HEK293T (cell line): ENCODE data around the gene ANKMY1.

Experiments used
- CTCF ChIA-PET: fragments of 350-600 bp; formaldehyde crosslinking; extraction: SDS; loops from one replicate; lab custom pipeline; 2021; ENCODE audit warnings: antibody characterized with exemption, inconsistent platforms; lab: Yijun Ruan, JAX
- POLR2A ChIA-PET: fragments of 350-600 bp; formaldehyde crosslinking; extraction: SDS; loops from one replicate; lab custom pipeline; 2020; ENCODE audit warnings: antibody characterized with exemption, inconsistent platforms; lab: Yijun Ruan, JAX
- DNase-seq: peaks from one replicate; pipeline ENCODE4 v3.0.0; 2012; ENCODE audit warnings: mixed read lengths; ENCODE audit errors: extremely low spot score
- ARNT ChIP-seq: fragments of 450-650 bp; IDR thresholded peaks from 2 replicates; pipeline ENCODE4 v1.6.1; 2017; ENCODE audit warnings: mild to moderate bottlenecking
- BHLHE40 ChIP-seq: fragments of 450-650 bp; IDR thresholded peaks from 2 replicates; pipeline ENCODE4 v1.6.1; 2016; ENCODE audit warnings: mild to moderate bottlenecking, moderate library complexity, borderline replicate concordance
- CTBP1 ChIP-seq: fragments of 450-650 bp; IDR thresholded peaks from 2 replicates; pipeline ENCODE4 v1.6.1; 2016; ENCODE audit warnings: borderline replicate concordance
- ELF4 ChIP-seq: fragments of 450-650 bp; IDR thresholded peaks from 2 replicates; pipeline ENCODE4 v1.6.1; 2017; ENCODE audit warnings: antibody characterized with exemption
- FOXA1 ChIP-seq: fragments of 450-650 bp; IDR thresholded peaks from 2 replicates; pipeline ENCODE4 v1.6.1; 2016; ENCODE audit warnings: mild to moderate bottlenecking
- FOXK2 ChIP-seq: fragments of 450-650 bp; IDR thresholded peaks from 2 replicates; pipeline ENCODE4 v1.6.1; 2016; ENCODE audit warnings: mild to moderate bottlenecking
- FOXM1 ChIP-seq: fragments of 450-650 bp; IDR thresholded peaks from 2 replicates; pipeline ENCODE4 v1.6.1; 2017; ENCODE audit warnings: mild to moderate bottlenecking, borderline replicate concordance
- HDGF ChIP-seq: fragments of 450-650 bp; IDR thresholded peaks from 2 replicates; pipeline ENCODE4 v1.6.1; 2017; ENCODE audit warnings: antibody characterized with exemption, borderline replicate concordance
- L3MBTL2 ChIP-seq: fragments of 450-650 bp; conservative IDR thresholded peaks from 2 replicates; pipeline ENCODE4 v1.6.1; 2016; ENCODE audit warnings: mild to moderate bottlenecking
- LEF1 ChIP-seq: fragments of 450-650 bp; IDR thresholded peaks from 2 replicates; pipeline ENCODE4 v1.6.1; 2017; ENCODE audit warnings: mild to moderate bottlenecking, borderline replicate concordance
- NFRKB ChIP-seq: fragments of 450-650 bp; IDR thresholded peaks from 2 replicates; pipeline ENCODE4 v1.6.1; 2016; ENCODE audit warnings: mild to moderate bottlenecking, moderate library complexity
- SP1 ChIP-seq: fragments of 450-650 bp; IDR thresholded peaks from 2 replicates; pipeline ENCODE4 v1.6.1; 2017
- SUZ12 ChIP-seq: fragments of 450-650 bp; IDR thresholded peaks from 2 replicates; pipeline ENCODE4 v1.6.1; 2016; ENCODE audit warnings: mild to moderate bottlenecking
- TARDBP ChIP-seq: fragments of 450-650 bp; IDR thresholded peaks from 2 replicates; pipeline ENCODE4 v1.6.1; 2016
- ZNF384 ChIP-seq: fragments of 450-650 bp; IDR thresholded peaks from 2 replicates; pipeline ENCODE4 v1.6.1; 2016
- TF ChIP-seq, protein P1 (sequence below): fragments of 450-650 bp; IDR thresholded peaks from 2 replicates; pipeline ENCODE4 v1.6.1; 2016

The ANKMY1 gene

DNA sequence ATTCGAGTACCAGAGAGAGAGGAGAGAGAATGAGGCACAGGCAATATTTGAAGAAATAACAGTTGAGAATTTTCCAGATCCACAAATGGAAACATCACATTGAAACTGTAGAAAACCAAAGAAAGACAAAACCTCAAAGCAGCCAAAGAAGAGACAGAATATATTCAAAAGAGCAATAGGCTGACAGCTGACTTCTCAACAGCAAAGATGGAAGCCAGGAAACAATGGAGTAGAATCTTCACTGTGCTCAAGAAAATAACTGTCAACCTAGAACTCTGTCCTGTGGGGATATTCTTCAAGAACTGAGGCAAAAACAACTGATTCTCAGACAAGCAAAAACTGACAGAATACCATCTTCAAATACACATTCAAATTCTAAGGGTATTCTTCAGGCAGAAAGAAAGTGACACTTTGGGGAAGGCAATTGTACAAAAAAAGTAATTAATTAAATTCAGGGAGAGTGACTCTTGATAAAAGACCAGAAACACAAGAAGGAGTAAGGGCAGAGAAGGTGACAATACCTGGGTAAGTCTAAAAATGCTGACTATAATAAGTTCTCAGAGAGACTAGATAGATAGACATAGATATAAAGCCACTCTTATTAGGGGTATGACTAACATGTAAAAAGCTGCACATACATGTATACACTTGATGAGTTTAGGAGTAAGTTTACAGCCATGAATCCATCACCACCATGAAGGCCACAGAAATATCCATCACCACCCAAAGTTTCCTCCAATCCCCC lies 25.6 kb downstream of the ANKMY1 start:
- no peak for DNase-seq

DNA sequence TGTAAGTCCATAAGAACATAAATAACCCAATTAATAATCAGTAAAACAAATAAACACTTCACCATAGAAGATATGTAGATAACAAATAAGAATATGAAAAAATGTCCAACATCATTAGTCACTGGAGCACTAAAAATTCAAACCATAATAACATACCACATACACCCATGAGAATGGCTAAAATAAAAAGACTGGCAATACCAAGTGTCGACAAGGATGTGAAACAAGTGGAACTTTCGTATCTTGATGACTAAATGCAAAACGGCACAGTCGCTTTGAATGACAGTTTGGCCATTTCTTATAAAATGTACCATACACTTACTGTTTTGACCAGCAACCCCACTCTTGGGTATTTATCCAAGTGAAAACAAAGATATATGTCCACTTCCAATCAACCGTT lies 26.8 kb downstream of the ANKMY1 start:
- TF ChIP-seq SP1: no peak
- ChIA-PET CTCF (no interaction called here), POLR2A (no interaction called here)
- no peak for DNase-seq

More for the DNA sequence above, 25.6 kb downstream of the ANKMY1 start:
- CTCF ChIA-PET: no interaction called here
- POLR2A ChIA-PET: no interaction called here
- TF ChIP-seq, protein P1, sequence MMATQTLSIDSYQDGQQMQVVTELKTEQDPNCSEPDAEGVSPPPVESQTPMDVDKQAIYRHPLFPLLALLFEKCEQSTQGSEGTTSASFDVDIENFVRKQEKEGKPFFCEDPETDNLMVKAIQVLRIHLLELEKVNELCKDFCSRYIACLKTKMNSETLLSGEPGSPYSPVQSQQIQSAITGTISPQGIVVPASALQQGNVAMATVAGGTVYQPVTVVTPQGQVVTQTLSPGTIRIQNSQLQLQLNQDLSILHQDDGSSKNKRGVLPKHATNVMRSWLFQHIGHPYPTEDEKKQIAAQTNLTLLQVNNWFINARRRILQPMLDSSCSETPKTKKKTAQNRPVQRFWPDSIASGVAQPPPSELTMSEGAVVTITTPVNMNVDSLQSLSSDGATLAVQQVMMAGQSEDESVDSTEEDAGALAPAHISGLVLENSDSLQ: no peak
- TF ChIP-seq FOXA1 (no peak), FOXM1 (no peak), ARNT (no peak)

DNA sequence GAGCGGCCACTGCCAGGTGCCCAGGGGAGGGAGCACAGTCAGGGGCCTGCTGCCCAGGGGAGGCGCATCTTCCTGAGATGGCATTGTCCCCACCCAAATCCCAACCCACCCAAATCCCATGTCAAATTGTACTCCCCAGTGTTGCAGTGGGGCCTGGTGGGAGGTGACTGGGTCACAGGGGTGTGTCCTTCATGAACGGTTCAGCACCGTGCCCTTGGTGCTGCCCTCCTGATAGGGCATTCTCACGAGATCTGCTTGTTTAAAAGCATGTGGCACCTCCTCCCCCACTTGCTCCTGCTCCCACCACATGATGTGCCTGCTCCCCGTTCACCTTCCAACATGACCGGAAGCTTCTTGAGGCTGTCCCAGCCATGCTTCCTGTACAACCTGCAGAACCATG lies 27.6 kb downstream of the ANKMY1 start:
- no peak for TF ChIP-seq LEF1
- TF ChIP-seq ELF4: no peak
- no peak for TF ChIP-seq FOXM1
- TF ChIP-seq CTBP1: no peak
- no peak for TF ChIP-seq L3MBTL2
- TF ChIP-seq FOXA1: no peak
- no peak for DNase-seq
- POLR2A ChIA-PET: no interaction called here
- CTCF ChIA-PET: no interaction called here

DNA sequence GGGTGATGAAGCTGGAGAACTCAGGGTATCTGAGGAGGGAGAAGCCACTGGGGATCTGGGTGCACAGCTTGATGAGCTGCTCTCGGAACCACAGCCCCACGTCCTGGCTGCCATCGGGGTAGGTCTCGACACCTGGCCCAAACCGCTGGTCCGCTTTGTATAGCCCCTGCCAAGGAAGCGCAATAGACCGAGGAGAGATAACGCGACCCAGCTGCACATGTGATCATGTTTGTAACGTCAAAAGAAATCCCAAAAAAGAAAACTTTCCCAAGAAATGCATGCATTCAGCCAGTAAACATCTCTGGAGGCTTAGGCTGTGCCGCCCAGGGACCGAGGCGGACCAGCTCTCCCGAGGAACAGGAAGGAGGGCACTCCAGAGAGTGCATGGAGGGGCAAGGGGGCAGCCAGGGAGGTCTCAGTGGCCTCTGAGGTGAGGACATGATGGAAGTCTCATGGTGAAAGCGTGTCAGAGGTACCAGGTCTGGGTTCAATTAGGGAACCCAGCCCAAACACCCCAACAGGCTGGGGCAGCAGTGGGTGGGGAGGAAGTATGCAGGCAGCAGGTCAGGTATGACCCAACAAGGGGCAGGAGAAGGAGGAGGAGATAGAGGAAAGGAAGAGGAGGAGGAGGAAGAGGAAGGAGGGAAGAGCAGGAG lies 28.3 kb downstream of the ANKMY1 start:
- POLR2A ChIA-PET: no interaction called here
- no peak for DNase-seq
- TF ChIP-seq L3MBTL2 (no peak), SUZ12 (no peak), FOXK2 (no peak), LEF1 (no peak), CTBP1 (no peak), FOXM1 (no peak), SP1 (no peak), FOXA1 (no peak), NFRKB (no peak)
- TF ChIP-seq, protein P1: no peak
- CTCF ChIA-PET: no interaction called here

DNA sequence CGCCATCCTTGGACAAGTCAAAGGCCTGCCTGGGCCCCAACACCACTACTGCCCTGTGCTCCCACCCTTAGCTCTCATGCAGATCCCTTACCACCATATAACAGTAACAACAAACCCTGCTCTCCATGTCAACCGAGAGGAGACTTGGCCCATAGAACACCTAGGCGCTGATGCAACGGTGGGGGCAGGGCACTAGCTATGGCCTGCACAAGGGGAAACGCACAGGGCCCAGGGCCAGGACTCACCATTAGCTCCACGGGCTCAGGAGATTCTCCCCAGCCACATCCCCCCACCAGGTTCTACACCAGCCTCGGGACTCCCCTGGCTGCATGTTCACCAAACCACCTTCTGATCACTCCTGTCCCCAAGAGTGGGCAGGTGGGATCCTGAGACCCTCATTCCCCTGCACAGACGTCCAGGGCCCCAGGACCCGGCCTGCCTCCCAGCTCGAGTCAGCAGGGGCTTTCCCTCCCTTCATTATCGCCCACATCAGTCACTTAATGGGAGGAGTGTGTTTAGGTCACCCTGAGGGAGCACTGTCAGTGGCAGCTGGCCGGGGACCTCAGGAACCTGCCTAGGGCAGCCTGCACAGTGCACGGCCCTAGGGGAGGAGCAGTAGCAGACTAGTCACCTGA lies 29.3 kb downstream of the ANKMY1 start:
- ChIA-PET POLR2A (no interaction called here), CTCF (no interaction called here)
- DNase-seq: no peak
- no peak for TF ChIP-seq L3MBTL2
- TF ChIP-seq TARDBP: no peak
- TF ChIP-seq HDGF: no peak
- no peak for TF ChIP-seq BHLHE40
- TF ChIP-seq CTBP1: no peak
- TF ChIP-seq LEF1: no peak
- no peak for TF ChIP-seq SUZ12
- TF ChIP-seq ELF4: no peak
- TF ChIP-seq, protein P1: no peak
- no peak for TF ChIP-seq FOXM1
- TF ChIP-seq FOXA1: no peak
- no peak for TF ChIP-seq ARNT
- TF ChIP-seq FOXK2: no peak
- TF ChIP-seq ZNF384: no peak
- TF ChIP-seq NFRKB: no peak
- no peak for TF ChIP-seq SP1

DNA sequence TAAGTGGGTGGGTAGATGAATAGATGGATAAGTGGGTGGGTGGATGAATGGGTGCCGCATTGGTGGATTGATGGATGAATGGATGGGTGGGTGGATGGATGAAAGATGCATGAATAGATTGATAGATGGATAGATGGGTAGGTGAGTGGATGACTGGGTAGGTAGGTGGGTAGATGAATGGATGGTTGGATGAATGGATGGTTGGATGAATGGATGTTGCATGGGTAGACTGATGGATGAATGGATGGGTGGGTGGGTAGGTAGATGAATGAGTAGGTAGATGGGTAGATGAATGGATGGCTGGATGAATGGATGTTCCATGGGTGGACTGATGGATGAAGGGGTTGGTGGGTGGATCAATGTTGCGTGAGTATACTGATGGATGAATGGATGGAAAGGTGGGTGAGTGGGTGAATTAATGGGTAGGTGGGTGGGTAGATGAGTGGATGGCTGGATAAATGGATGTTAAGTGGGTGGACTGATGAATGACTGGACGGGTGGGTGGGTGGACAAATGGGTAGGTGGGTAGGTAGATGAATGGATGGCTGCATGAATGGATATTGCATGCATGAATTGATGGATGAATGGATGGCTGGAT lies 30.5 kb downstream of the ANKMY1 start:
- ChIA-PET POLR2A (no interaction called here), CTCF (no interaction called here)
- no peak for TF ChIP-seq FOXK2
- no peak for DNase-seq
